ENCODE measurements around the gene RNF166.

Gene RNF166

GRCh38 chr16:88705801-88706228, 393 bp downstream of the RNF166 start:
- no peak for DNase-seq

DNA sequence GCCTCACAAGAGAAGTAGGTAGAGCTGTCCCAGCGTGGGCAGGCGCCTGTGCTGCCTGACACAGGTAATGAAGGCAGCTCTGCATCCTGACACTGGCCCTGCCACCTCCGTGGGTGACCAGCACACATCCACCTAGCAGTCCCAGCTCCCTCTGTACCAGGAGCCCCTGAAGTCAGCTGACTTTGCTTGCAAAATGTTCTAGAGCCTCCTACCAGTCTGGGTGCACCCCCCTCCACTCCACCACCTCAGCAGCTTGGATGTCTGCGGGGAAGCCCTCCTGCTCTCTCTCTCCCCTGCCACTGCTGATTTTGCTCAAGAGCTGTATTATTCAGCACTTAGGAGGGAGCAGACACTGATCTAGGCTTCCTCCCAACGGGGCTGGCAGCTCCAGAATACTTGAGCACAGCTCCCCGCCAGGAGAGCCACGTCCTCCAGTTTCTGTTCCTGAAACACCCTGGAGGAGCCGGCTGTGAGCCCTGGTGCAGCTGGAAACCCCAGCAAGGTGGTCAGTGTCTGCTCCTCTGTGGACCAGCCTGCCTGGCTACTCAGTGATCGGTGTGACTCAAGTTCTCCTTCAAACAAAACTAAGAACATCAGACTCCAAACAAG, 1.0 kb downstream of the RNF166 start:
- no peak for DNase-seq

DNA sequence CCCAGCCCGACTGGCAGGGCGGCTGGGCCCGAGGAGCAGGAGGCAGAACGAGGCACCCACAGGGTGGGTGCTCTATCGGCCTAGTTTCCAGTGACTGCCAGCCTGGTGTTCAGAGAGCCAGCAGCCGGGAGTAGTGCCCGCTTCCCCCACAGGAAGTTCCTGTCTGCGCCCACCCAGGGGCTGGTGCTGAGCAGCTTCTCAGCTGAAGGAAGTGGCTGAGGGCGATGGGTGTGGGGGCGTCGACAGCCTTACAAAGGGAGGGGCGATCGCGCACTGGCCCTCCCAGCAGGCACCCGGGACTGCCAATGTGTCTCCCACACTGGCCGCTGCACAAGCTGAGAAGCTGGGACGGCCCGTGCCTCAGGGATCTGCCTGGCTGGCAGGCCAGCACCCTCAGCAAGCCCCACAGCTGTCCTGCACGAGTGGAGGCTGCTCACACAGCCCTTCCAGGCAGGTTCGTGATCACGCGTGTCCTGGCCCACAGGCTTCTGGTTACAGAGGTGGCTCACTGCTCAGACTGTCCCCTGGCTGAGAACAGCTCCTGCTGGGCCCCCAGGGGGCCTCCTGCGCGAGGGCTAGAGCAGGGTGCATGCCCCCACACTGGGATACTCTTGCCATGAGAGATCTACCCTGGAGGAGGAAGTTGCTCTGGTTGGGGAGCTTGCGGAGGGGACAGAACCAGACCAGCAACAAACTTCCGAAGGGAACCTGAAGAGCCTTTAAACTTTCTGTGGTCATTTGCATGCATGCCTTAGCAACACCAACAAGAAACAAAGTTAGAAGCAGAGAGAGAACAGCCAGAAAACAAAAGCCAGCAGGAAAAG, 2.5 kb downstream of the RNF166 start:
- peak; percentile 89 for DNase-seq

DNA sequence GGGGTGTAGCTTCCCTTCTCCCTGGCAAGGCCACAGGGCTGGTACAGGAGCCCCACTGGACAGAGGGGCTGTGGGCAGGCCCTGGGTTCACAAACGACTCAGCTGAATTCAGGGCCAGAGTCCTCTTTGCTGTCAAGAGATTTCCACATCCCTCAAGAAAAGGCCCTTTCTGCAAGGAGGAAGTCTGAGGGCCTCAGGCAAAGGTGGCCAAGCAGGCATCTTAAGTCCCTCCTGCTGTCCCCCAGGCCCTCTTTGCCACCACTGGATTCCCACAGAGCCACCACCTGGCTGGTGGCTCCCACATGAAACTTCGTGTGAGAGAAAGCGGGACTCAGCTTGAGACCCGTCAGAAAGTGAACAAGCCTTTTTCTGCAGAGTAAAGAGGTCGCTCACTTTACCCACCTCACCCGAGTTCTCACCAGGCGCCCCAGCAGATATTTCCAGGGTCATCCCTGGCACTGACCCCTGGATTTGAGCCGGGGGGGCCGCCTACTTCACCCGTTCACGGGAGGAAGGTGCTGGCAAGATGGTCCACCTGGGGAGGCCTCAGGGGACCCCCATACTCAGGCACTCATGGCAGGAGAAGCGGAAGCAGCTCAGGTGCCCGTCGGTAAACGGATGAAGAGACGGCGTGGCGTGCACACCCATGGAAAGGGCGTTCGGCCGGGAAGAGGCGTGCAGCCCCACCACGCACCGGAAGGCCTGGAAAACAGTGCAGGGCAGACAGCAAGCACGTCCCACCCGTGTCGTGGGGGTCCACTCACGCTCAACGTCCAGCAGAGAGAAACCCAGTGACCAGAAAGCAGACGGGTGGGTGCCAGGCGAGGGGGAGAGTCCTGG, 3.6 kb downstream of the RNF166 start:
- DNase-seq: no peak

DNA sequence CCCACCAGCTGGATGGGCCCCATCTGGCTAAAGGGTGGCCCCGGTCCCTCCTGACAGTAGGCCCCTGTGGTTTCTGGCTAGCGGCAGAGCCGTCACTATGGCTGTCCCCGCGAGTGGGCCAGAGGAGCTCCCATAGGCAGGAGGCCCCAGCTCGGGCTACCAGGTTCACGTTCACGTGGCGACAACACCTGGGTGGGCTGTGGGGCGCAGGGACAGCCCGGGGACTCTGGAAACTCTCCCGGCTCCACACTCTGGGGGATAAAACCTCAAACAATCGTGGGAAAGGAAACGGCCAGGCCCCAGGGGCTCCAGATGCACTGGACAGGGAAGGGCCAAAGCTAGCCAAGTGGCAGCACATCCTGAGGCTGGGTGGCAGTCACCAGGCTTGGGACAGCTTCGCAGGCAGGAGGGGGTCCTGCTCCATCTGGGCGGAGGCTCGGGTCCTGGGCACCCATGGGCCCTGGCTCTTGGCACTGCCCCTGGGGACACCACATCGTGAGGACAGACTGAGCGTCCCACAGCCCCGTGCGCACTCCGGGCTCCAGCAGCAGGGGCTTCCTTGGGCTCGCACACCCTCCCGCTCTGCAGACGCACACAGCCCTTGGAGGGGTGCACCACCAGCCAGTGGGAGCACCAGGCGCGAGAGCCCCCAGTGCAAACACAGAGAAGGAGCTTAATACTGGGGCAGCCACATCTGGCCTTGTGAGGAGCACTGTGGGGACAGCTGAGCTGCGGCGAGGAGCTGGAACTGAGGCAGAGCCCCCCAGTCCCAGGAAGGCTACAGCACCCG, 4.4 kb downstream of the RNF166 start:
- no peak for DNase-seq

DNA sequence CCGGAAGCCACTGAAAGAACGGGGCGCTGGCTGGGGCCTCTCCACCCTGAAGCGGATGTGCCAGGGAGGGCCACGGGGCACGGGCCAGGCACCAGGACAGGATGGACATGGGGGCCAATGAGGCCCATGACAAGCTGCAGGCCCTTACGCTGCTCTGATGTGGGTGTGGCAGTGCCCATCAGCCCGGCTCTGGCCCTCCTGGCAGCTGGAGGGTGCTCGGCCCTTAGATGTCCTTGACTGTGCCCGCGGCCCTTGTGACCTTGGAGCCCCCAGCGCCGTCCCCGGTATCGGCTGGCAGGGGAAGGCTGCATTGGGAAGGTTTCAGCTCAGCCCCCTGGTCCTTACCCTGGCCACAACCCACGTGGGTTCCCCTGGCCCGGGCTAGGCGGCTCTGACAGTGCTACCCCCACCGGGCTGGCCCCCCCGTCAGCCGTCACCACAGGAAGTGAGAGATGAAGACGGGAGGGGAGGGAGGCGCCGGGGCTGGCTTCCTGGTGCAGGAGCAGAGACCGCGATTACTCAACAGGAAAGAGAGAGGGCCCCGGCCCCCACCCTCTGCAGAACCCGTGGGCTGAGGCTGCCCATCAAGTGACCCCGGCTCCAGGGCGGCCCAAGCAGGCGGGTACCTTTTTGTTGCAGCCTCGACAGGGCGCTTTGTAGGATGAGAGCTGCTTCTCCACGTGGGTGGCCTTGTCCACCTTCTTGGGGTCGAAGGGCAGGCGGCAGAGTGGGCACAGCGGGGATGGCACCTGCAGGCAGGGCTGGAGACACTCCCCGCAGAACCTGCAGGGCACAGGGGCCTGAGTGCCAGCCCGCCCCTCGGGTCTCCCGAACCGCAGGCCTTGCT, 5.3 kb downstream of the RNF166 start:
- peak; percentile 96 for DNase-seq

GRCh38 chr16:88700322-88700635, 5.9 kb downstream of the RNF166 start:
- DNase-seq: no peak

- DNase-seq: no peak
Observed at GRCh38 chr16:88699180-88699579, 7.0 kb downstream of the RNF166 start.

DNA sequence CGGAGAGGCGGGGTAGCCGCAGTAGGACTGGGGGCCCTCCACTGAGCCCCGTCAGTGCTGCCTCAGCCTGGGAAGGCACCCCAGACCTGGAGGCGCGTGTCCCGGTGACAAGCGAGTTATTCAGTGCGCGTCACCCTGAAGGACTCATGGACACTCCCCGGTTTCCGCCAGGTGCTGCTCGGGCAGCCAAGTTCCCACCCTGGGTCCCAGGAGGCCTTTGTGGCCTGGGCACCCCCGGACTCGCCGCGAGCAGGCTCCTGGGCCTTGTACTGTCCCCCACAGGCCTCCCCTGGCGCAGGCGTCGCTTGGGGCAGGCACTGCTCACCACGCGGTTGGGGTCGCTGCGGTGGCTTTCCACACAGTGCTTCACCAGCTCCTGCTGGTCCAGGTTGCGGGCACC, 7.6 kb downstream of the RNF166 start:
- DNase-seq: no peak

- DNase-seq: no peak
Observed at GRCh38 chr16:88697831-88698615, 8.2 kb downstream of the RNF166 start.

- no peak for DNase-seq
Observed at GRCh38 chr16:88697116-88697830, 8.9 kb downstream of the RNF166 start.

- no peak for DNase-seq
Observed at GRCh38 chr16:88696441-88696840, 9.8 kb downstream of the RNF166 start.

DNA sequence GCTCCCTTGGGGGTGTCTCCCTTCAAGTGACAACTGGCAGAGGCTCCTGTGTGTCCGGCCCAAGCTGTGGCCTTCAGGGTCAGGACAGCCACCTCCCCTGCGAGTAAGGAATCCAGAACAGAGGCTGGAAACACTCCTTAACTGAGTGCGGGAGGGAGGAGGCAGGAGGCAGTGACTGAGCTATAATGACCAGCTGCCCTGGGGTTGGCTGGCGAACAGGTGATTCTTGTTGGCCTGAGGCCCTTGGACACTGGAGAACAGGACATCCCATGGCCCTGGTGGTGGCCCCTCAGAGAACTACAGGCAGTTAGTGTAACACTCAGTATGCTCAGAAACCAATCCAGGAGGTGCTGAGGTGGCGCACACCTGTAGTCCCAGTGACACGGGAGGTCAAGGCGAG, 10.5 kb downstream of the RNF166 start:
- DNase-seq: no peak

- DNase-seq: no peak
Observed at GRCh38 chr16:88695218-88695617, 11.0 kb downstream of the RNF166 start.

GRCh38 chr16:88694221-88695087, 11.8 kb downstream of the RNF166 start:
- DNase-seq: no peak

DNA sequence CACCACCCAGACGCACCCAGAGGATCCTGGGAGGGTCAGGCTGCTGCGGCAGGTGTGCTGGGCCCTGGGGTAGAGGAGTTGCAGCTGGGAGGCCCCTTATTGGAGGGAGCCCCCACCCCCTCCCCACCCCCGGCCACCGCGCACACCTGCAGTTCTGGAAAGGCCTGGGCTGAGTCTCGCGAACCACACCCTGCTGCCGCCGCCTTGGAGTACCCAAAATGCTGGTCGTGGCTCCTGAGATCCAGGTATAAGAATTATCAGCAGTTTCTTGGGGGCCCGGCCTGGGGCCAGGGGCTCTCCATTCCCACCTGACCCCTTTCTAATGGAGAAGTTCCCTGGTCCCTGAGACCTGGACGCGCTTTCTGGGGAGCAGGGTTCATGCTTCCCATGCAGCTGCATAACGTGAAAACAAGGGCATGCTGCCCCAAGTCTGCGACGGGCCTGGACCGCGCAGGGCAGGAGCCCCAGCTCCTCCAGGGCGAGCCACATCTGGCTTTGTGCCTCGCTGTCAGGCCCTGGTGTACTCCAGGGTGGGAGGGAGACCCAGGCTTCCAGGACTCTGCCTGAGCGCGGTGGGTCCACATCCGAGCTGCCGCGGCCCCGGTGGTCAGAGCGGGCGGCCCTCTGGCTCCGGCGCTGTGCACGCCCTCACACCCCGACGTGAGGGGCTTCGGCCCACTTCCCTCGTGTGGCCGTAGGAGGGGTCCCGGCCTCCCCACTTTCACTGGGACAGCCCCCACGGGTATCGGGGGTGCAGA, 12.6 kb downstream of the RNF166 start:
- no peak for DNase-seq

- no peak for DNase-seq
Observed at GRCh38 chr16:88692861-88693260, 13.3 kb downstream of the RNF166 start.

DNA sequence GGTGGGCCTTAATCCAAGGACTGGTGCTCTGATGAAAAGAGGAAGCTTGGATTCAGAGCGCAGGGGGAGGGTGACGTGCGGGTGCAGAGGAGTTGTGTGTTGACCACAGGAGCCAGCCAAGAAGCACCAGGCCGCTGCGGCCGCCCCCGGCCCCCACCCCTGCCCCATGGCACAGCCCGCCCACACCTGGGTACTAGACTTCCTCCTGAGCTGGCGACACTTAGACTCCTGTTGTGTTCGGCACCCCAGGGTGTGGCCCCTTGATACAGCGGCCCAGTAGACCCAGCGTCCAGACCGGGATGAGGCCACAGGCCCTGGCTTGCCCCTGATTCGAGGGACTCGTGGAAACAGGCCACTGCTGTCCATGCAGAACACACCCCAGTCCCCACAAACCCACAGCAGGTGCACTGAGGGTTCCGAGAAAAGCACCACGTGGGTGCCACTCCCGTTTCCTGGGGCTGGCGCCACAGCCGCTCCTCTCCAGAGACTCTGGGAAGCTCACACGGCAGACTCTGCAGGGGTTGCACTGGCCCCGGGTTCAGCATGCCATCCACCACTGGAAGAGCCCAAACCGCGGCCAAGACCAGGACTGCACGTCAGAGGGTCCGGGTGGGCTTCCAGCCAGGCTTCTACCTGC, 14.2 kb downstream of the RNF166 start:
- DNase-seq: peak; percentile 87
